GM13977 (cell line): Measurements from ENCODE around the gene MYH14.
A peak's percentile ranks its signal among the peaks of the same experiment; 100 is the strongest.

Experiments used
- DNase-seq: peaks from one replicate; pipeline ENCODE4 v3.0.0; 2012; ENCODE audit warnings: low spot score
- CTCF ChIP-seq: IDR thresholded peaks from 2 replicates; pipeline ENCODE4 v1.5.1; 2012; ENCODE audit warnings: mild to moderate bottlenecking, control low read depth; ENCODE audit not compliant: insufficient read depth; ENCODE audit errors: extremely low read depth, missing control alignments
- in situ Hi-C: fragments of 300-500 bp; cut with MboI; formaldehyde crosslinking; loops from one replicate; pipeline ENCODE4 v1.12.0; 2022; ENCODE audit warnings: low sequenced_read_pairs, low pct_unique_long_range_greater_than_20kb, mixed read lengths, inconsistent platforms; ENCODE audit not compliant: unreplicated experiment

Gene MYH14

GRCh38 chr19:50204811-50205675, 1.6 kb downstream of the MYH14 start:
- DNase-seq, result peak; percentile 58
- in situ Hi-C loops, result no loop called here
- no peak for TF ChIP-seq CTCF

DNA sequence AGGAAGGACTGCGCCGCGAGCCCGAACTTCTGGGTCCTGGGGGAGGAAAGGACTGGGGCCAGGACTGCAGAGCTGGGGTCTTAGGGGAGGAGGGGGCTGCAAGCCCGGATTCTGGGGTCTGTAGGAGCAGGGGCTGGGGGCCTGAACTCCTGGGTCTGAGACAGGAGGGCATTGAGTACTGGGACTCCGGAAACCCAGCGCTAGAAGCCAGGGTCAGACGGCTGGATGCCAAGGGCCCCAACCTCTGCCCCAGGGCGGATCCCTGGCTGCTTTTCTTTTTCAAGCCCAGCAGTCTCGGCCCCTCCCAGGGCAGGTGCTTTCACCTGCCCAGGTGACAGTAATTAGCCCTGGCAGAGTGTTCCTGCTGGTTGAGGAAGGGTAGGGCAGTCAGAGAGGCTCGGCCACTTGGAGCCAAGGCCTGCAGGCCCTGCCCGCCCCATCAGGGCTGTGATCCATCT, 2.3 kb downstream of the MYH14 start:
- in situ Hi-C loops, result no loop called here
- peak; percentile 22 for DNase-seq
- no peak for TF ChIP-seq CTCF

DNA sequence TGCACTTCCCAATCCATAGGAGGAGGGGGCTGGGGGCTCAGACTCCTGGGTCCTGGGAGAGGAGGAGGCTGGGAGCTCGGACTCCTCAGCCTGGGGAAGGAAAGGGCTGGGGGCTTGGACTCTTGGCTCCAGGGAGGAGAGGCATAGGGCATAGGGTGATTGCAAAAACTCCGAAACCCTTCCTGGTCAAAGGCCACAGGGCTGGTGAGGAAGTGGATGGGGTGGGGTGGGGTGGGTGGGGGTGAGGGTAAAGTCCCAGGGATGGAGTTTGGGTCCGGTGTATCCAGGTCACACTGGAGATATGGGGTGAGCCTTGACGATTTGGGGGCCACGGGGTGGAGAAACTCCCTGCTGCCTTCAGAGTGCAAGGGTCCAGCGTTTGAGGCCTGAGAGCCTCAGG, 2.8 kb downstream of the MYH14 start:
- in situ Hi-C loops, result no loop called here
- TF ChIP-seq CTCF, result no peak
- DNase-seq, result no peak

DNA sequence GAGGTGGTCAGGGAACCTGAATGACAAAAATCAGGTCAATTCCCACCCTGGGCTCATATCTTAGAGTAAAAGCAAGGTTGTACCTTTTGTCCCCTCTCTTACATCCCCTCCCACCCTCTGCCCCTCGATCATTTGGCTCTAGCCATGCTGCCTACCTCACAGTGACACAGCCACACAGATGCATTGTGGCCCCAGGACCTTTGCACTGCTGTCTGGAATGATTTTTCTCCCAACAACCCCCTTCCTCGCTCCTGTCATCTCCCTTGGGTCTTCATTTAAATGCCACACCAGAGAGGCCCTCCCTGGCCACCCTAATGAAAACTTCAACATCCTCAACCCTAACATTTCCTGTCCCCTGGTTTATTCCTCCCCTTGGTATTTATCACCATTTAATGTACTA, 4.3 kb downstream of the MYH14 start:
- in situ Hi-C loops, result no loop called here
- DNase-seq, result no peak
- no peak for TF ChIP-seq CTCF

DNA sequence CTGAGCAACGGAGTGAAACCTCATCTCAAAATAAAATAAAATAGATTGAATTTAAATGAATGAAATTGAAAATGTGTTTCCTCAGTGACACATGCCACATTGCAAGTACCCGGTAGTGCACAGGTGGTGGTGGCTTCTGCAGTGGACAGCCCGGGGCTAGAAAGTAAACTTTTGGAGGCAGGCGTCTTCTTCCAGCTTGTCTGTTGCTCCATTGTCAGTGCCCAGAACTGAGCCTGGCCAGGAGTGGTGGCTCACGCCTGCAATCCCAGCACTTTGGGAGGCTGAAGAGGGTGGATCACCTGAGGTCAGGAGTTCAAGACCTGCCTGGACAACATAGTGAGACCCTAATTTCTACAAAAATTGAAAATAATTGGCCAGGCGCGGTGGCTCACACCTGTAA, 5.7 kb downstream of the MYH14 start:
- in situ Hi-C loops, result no loop called here
- TF ChIP-seq CTCF, result no peak
- DNase-seq, result no peak

DNA sequence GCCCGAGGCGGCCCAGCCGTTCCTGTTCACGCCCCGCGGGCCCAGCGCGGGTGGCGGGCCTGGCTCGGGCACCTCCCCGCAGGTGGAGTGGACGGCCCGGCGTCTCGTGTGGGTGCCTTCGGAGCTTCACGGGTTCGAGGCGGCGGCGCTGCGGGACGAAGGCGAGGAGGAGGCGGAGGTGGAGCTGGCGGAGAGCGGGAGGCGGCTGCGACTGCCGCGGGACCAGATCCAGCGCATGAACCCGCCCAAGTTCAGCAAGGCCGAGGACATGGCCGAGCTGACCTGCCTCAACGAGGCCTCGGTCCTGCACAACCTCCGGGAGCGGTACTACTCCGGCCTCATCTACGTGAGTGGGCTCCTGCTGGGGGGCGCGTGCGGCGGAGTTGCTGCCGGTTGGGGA, 7.0 kb downstream of the MYH14 start:
- in situ Hi-C loops, result no loop called here
- no peak for TF ChIP-seq CTCF
- DNase-seq, result no peak

GRCh38 chr19:50213925-50214324, 10.5 kb downstream of the MYH14 start:
- DNase-seq, result no peak
- in situ Hi-C loops, result no loop called here
- TF ChIP-seq CTCF, result no peak
